Measurements from ENCODE around the gene B3GALT6.

The B3GALT6 gene

DNA sequence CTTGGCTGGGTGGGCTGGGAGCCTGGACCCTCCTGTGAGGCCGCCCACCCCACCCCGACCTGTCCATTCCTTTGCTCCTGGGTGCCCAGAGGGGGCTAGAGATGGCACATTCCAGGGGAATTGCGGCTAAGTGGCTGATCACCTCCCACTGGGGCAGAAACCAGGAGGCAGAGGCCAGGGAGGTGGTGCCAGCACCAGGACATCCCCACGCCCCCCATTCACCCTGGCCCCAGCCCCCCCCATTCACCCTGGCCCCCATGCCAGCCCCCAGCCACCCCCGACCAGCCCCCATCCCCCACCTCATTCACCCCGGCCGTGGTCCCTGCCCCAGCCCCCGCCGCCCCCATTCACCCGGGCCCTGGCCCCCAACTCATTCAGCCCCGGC is 8.3 kb downstream of the B3GALT6 start:
- FAIRE-seq: no peak
- TF ChIP-seq, protein P1, sequence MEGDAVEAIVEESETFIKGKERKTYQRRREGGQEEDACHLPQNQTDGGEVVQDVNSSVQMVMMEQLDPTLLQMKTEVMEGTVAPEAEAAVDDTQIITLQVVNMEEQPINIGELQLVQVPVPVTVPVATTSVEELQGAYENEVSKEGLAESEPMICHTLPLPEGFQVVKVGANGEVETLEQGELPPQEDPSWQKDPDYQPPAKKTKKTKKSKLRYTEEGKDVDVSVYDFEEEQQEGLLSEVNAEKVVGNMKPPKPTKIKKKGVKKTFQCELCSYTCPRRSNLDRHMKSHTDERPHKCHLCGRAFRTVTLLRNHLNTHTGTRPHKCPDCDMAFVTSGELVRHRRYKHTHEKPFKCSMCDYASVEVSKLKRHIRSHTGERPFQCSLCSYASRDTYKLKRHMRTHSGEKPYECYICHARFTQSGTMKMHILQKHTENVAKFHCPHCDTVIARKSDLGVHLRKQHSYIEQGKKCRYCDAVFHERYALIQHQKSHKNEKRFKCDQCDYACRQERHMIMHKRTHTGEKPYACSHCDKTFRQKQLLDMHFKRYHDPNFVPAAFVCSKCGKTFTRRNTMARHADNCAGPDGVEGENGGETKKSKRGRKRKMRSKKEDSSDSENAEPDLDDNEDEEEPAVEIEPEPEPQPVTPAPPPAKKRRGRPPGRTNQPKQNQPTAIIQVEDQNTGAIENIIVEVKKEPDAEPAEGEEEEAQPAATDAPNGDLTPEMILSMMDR (IDR thresholded peaks at IDR 0.05; ENCODE audit: insufficient read depth, missing control alignments): no peak

DNA sequence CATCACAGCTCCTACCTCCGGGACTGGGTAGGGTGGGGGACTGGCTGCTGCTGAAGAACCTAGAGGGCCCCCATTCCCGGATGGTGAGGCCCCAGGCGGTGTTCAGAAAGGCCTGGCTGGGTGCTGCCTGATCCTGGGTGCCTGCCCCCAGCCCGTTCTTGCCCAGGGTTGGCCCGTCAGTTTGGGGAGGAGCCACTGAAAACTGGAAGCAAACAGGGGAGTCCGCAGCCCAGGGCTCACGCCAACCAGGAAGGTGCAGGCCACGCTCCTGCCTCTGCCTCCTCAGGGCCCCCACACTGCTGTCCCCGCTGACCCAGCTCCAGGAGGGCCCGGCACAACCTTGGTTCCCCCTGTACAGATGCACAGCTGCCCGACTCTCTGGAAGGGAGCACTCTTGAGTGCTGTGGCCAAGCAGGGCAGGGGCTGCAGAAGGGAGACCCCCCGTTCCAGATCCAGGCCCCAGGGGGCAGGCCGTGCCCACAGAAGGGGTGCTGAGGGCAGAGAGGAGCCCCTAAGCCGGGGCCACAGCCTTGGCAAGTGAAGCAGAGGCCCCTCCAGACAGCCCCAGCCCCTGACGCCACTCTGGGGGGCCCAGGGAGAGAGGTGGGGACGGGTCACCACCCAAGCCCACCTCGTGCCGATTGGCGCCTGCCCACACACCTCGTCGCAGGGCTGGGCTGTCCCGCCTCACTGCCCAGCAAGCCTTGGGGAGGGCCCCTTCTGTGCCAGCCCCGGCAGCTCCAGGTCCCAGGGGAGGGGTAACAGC is 9.0 kb downstream of the B3GALT6 start:
- TF ChIP-seq, protein P1 (IDR thresholded peaks at IDR 0.05; ENCODE audit: insufficient read depth, missing control alignments): no peak
- FAIRE-seq (no peak), DNase-seq (ENCODE audit: insufficient read length, low spot score) (no peak)

More for the DNA sequence above, 8.3 kb downstream of the B3GALT6 start:
- no peak for DNase-seq (ENCODE audit: insufficient read length, low spot score)

DNA sequence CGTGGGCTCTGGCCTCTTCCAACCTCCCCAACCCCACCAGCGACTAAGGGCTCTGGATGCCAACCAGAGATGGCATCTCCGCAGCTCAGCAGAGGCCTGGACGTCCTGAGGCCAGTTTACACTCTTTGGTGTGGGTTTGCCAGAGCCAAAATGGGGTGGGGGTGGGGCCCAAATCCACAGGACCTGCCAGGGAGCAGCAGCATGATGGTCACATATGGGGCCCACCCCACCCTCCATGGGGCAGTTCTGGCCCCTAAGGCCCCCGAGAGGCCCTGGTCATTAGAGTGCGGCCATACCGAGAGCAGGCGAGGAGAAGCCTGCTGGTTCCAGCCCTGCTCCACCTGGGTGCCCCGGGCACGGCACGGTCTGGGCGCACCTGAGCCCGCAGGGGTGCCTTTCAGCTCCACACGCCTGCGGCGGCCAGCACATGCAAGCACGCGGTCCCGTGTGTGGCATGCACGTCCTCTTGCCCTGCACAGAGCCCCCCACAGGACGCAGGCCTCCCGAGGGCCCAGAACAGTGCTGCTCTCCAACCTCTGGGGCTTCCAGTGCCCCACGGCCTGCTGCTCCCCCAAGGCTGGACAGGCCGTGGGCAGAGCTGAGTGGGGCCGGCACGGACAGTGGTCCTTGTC is 9.7 kb downstream of the B3GALT6 start:
- FAIRE-seq (no peak), DNase-seq (ENCODE audit: insufficient read length, low spot score) (no peak)
- TF ChIP-seq, protein P1 (IDR thresholded peaks at IDR 0.05; ENCODE audit: insufficient read depth, missing control alignments): no peak

DNA sequence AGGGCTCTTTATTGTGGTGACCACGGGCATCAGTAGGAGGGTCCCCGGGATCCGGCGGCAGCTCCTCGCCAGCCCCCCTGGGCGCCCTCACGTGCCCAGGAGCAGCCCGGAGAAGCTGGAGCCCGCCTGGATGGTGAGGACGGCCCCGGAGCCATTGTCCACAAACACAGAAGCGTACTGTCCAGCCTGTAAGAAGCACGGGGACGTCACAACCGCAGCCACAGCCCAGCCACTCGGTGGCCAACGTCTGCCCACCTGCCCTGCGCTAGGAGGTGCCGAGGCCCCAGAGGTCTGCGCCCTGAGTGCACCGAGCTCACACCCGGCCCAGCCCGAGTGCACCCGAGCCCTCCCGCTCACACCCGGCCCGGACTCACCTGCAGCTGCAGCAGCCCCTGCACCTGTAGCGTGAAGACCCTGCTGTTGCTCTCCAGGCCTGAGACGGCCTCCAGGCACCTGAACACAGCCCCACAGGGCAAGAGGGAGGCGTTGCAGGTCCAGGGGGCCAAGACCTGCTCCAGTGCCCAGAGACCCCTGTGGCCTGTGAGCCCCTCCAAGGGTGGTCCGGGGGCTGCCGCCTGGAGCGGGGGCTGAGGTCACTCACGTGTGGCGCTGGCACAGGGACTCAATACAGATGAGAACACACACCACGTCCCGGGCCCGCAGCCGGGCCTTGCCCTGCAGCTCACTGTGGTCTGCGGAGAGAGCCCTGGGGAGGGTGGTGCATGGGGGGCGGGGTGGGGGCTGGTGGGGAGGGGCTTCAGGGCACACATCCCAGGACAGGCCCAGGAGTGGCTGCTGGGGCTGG is 10.6 kb downstream of the B3GALT6 start:
- DNase-seq (ENCODE audit: insufficient read length, low spot score) (no peak), FAIRE-seq (no peak)
- TF ChIP-seq, protein P1 (IDR thresholded peaks at IDR 0.05; ENCODE audit: insufficient read depth, missing control alignments): no peak

DNA sequence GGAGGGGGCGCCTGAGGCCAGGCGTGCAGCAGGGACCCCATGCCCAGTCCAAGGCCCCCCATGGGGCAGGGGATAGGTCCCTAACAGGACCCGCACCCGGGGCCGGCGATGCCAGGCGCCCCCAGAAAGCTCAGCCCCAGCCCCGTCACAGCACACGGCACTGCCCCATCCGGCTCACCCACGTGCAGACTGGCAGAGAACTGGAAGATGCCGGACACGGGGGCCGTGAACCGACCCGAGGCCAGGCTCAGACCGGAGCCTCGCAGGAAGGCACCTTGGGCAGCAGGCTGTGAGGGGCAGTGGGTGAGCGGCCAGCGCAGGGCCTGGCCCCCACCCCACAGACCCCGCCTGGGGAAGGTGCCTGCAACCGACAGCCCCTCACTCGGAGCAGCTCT is 11.2 kb downstream of the B3GALT6 start:
- TF ChIP-seq, protein P1 (IDR thresholded peaks at IDR 0.05; ENCODE audit: insufficient read depth, missing control alignments): no peak
- DNase-seq (ENCODE audit: insufficient read length, low spot score) (no peak), FAIRE-seq (no peak)

DNA sequence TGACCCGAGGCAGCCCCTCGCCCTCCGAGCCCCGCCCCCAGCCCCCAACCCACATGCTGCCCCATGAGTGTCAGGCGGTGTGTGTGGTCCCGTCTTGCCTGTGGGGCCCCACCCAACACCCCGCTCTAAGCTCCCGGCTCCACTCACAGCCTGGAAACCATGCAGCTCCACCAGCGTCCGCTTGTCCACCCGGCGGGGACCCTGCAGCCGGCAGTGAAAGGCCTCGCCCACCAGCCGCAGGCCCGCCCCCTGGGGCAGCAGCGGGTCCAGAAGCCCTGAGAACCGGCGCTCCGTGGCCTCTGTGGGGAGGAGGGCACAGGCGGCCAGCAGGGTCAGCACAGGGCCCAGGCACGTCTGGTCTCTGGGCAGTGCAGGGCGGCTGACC is 11.8 kb downstream of the B3GALT6 start:
- no peak for DNase-seq (ENCODE audit: insufficient read length, low spot score)
- TF ChIP-seq, protein P1 (IDR thresholded peaks at IDR 0.05; ENCODE audit: insufficient read depth, missing control alignments): no peak
- no peak for FAIRE-seq

Data from D721Med (cell line).